HEK293T (cell line): ENCODE results near the gene STX18.

Source experiments
- FOXA1 ChIP-seq: fragments of 450-650 bp; IDR thresholded peaks from 2 replicates; pipeline ENCODE4 v1.6.1; 2016; ENCODE audit warnings: mild to moderate bottlenecking
- NFRKB ChIP-seq: fragments of 450-650 bp; IDR thresholded peaks from 2 replicates; pipeline ENCODE4 v1.6.1; 2016; ENCODE audit warnings: mild to moderate bottlenecking, moderate library complexity
- SP1 ChIP-seq: fragments of 450-650 bp; IDR thresholded peaks from 2 replicates; pipeline ENCODE4 v1.6.1; 2017

DNA sequence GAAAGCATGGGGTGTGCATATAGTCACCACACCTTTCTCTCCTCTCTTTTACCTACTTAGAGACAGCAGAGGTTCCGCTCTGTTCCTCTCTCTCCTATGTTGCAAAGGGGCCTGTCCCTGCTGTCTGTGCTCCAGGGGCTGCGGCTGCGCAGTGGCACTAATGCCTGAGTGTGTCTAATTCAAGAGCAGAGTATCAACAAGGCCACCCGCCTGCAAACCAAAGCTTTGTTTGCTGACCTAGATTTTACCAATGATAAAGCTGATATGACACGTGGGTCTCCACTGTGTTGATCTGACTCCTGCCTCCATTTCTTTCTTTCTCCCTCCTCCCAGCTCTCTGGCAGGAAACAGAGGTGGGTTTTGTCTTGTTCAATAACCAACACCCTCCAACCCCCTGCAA lies 80.0 kb downstream of the STX18 start:
- TF ChIP-seq FOXA1 (no peak), SP1 (no peak), NFRKB (no peak)
